ENCODE data around the gene CXCL6. TPM values are rescaled to one million over a fixed set of nuclear protein-coding genes. Genes with fewer than 3 reads are reported as not detected.

Gene CXCL6
- polyA plus RNA-seq, 1 donor = 0.19 TPM

GRCh38 chr4:73865431-73866096 is 29.1 kb downstream of the CXCL6 start:
- DNase-seq = no peak
- WGBS (ENCODE audit: insufficient coverage, low lambda C conversion rate) = 100% methylated on average over 3 of the region's 5 CpGs

GRCh38 chr4:73866246-73866645 is 29.8 kb downstream of the CXCL6 start:
- H3K36me3 ChIP-seq (ENCODE audit: control insufficient read depth, insufficient read depth, low read length) = no peaks in the 10 kb centered on the region
- peak in 1 of 2 donors; percentile 63 for DNase-seq
- H3K27ac ChIP-seq (ENCODE audit: low read length) = no peak overlapping the region
- no peaks in the 10 kb centered on the region for H3K27me3 ChIP-seq (ENCODE audit: control insufficient read depth, insufficient read depth, low read length)
- no peaks in the 10 kb centered on the region for H3K4me1 ChIP-seq (ENCODE audit: control insufficient read depth, insufficient read depth, low read length)
- H3K4me3 ChIP-seq (ENCODE audit: low read length) = no peak overlapping the region
- H3K9me3 ChIP-seq (ENCODE audit: control insufficient read depth, low read depth, low read length) = no peaks in the 10 kb centered on the region
- WGBS (ENCODE audit: insufficient coverage, low lambda C conversion rate) = 70% methylated on average over 1 of the region's 2 CpGs

More at GRCh38 chr4:73865431-73866096, 29.1 kb downstream of the CXCL6 start:
- H3K27me3 ChIP-seq (ENCODE audit: control insufficient read depth, insufficient read depth, low read length) = no peaks in the 10 kb centered on the region
- no peaks in the 10 kb centered on the region for H3K36me3 ChIP-seq (ENCODE audit: control insufficient read depth, insufficient read depth, low read length)
- H3K4me1 ChIP-seq (ENCODE audit: control insufficient read depth, insufficient read depth, low read length) = no peaks in the 10 kb centered on the region
- no peak overlapping the region for H3K4me3 ChIP-seq (ENCODE audit: low read length)
- no peaks in the 10 kb centered on the region for H3K9me3 ChIP-seq (ENCODE audit: control insufficient read depth, low read depth, low read length)
- H3K27ac ChIP-seq (ENCODE audit: low read length) = no peak overlapping the region

GRCh38 chr4:73867783-73868182 is 31.3 kb downstream of the CXCL6 start:
- DNase-seq = peak in 1 of 2 donors; percentile 33
- no peaks in the 10 kb centered on the region for H3K36me3 ChIP-seq (ENCODE audit: control insufficient read depth, insufficient read depth, low read length)
- 60% methylated on average over 1 of the region's 3 CpGs for WGBS (ENCODE audit: insufficient coverage, low lambda C conversion rate)
- no peak overlapping the region for H3K4me3 ChIP-seq (ENCODE audit: low read length)
- H3K27me3 ChIP-seq (ENCODE audit: control insufficient read depth, insufficient read depth, low read length) = no peaks in the 10 kb centered on the region
- H3K27ac ChIP-seq (ENCODE audit: low read length) = peak overlapping the region; percentile 71
- H3K4me1 ChIP-seq (ENCODE audit: control insufficient read depth, insufficient read depth, low read length) = no peaks in the 10 kb centered on the region
- no peaks in the 10 kb centered on the region for H3K9me3 ChIP-seq (ENCODE audit: control insufficient read depth, low read depth, low read length)

- whole genome bisulfite sequencing (ENCODE audit: insufficient coverage, low lambda C conversion rate) = 67% methylated on average over 1 of the region's 16 CpGs
- Histone ChIP-seq H3K27ac (ENCODE audit: low read length) (peak overlapping the region; percentile 71), H3K9me3 (ENCODE audit: control insufficient read depth, low read depth, low read length) (no peaks in the 10 kb centered on the region), H3K4me1 (ENCODE audit: control insufficient read depth, insufficient read depth, low read length) (no peaks in the 10 kb centered on the region), H3K36me3 (ENCODE audit: control insufficient read depth, insufficient read depth, low read length) (no peaks in the 10 kb centered on the region), H3K27me3 (ENCODE audit: control insufficient read depth, insufficient read depth, low read length) (no peaks in the 10 kb centered on the region), H3K4me3 (ENCODE audit: low read length) (peak overlapping the region; percentile 74)
- peak in 1 of 2 donors; percentile 32 for DNase-seq
These were observed 32.0 kb downstream of the CXCL6 start for GRCh38 chr4:73868206-73869129.

GRCh38 chr4:73869130-73870055 is 32.9 kb downstream of the CXCL6 start, which contains the start of gene CXCL1:
CXCL1 (plus strand) TSS chr4:73869393; CDS start chr4:73869471, 78 bp downstream.
- no peaks in the 10 kb centered on the region for H3K9me3 ChIP-seq (ENCODE audit: control insufficient read depth, low read depth, low read length)
- H3K27ac ChIP-seq (ENCODE audit: low read length) = peak within 1 kb of the TSS; percentile 71
- H3K4me1 ChIP-seq (ENCODE audit: control insufficient read depth, insufficient read depth, low read length) = no peaks in the 10 kb centered on the region
- H3K4me3 ChIP-seq (ENCODE audit: low read length) = peak within 1 kb of the TSS; percentile 74
- no peaks in the 10 kb centered on the region for H3K36me3 ChIP-seq (ENCODE audit: control insufficient read depth, insufficient read depth, low read length)
- peak in 1 of 2 donors; percentile 75 for DNase-seq
- no peaks in the 10 kb centered on the region for H3K27me3 ChIP-seq (ENCODE audit: control insufficient read depth, insufficient read depth, low read length)
- no CpG with 5 or more reads among the region's 61 CpGs for WGBS (ENCODE audit: insufficient coverage, low lambda C conversion rate)

GRCh38 chr4:73870260-73870659 is 33.8 kb downstream of the CXCL6 start:
- Histone ChIP-seq H3K4me3 (ENCODE audit: low read length) (peak overlapping the region; percentile 74), H3K36me3 (ENCODE audit: control insufficient read depth, insufficient read depth, low read length) (no peaks in the 10 kb centered on the region), H3K9me3 (ENCODE audit: control insufficient read depth, low read depth, low read length) (no peaks in the 10 kb centered on the region), H3K27ac (ENCODE audit: low read length) (no peak overlapping the region), H3K4me1 (ENCODE audit: control insufficient read depth, insufficient read depth, low read length) (no peaks in the 10 kb centered on the region), H3K27me3 (ENCODE audit: control insufficient read depth, insufficient read depth, low read length) (no peaks in the 10 kb centered on the region)
- WGBS (ENCODE audit: insufficient coverage, low lambda C conversion rate) = no CpG with 5 or more reads among the region's 3 CpGs
- DNase-seq = peak in 1 of 2 donors; percentile 16

GRCh38 chr4:73870768-73871167 is 34.3 kb downstream of the CXCL6 start:
- Histone ChIP-seq H3K27me3 (ENCODE audit: control insufficient read depth, insufficient read depth, low read length) (no peaks in the 10 kb centered on the region), H3K4me3 (ENCODE audit: low read length) (no peak overlapping the region), H3K9me3 (ENCODE audit: control insufficient read depth, low read depth, low read length) (no peaks in the 10 kb centered on the region), H3K27ac (ENCODE audit: low read length) (no peak overlapping the region), H3K4me1 (ENCODE audit: control insufficient read depth, insufficient read depth, low read length) (no peaks in the 10 kb centered on the region), H3K36me3 (ENCODE audit: control insufficient read depth, insufficient read depth, low read length) (no peaks in the 10 kb centered on the region)
- WGBS (ENCODE audit: insufficient coverage, low lambda C conversion rate) = no CpG with 5 or more reads among the region's 1 CpG
- no peak for DNase-seq

- no peak for DNase-seq
- Histone ChIP-seq H3K4me3 (ENCODE audit: low read length) (no peak overlapping the region), H3K27ac (ENCODE audit: low read length) (no peak overlapping the region), H3K9me3 (ENCODE audit: control insufficient read depth, low read depth, low read length) (no peaks in the 10 kb centered on the region), H3K27me3 (ENCODE audit: control insufficient read depth, insufficient read depth, low read length) (no peaks in the 10 kb centered on the region), H3K36me3 (ENCODE audit: control insufficient read depth, insufficient read depth, low read length) (no peaks in the 10 kb centered on the region), H3K4me1 (ENCODE audit: control insufficient read depth, insufficient read depth, low read length) (no peaks in the 10 kb centered on the region)
- 92% methylated on average over 2 of the region's 6 CpGs for WGBS (ENCODE audit: insufficient coverage, low lambda C conversion rate)
These were observed 35.2 kb downstream of the CXCL6 start for GRCh38 chr4:73871511-73872310.

GRCh38 chr4:73872316-73873108 is 36.0 kb downstream of the CXCL6 start:
- no CpG with 5 or more reads among the region's 2 CpGs for WGBS (ENCODE audit: insufficient coverage, low lambda C conversion rate)
- Histone ChIP-seq H3K4me1 (ENCODE audit: control insufficient read depth, insufficient read depth, low read length) (no peaks in the 10 kb centered on the region), H3K27ac (ENCODE audit: low read length) (no peak overlapping the region), H3K4me3 (ENCODE audit: low read length) (no peak overlapping the region), H3K9me3 (ENCODE audit: control insufficient read depth, low read depth, low read length) (no peaks in the 10 kb centered on the region), H3K36me3 (ENCODE audit: control insufficient read depth, insufficient read depth, low read length) (no peaks in the 10 kb centered on the region), H3K27me3 (ENCODE audit: control insufficient read depth, insufficient read depth, low read length) (no peaks in the 10 kb centered on the region)
- no peak for DNase-seq

Data from large intestine (tissue), 3 donors.